NB4 (cell line): ENCODE results near the gene RNF112.

Experiments used
- POLR2A ChIP-seq: IDR thresholded peaks from 2 replicates; pipeline ENCODE4 v1.6.1; 2011; ENCODE audit warnings: mild to moderate bottlenecking; ENCODE audit not compliant: insufficient read length; ENCODE audit errors: extremely low read depth
- TF ChIP-seq, protein P1 (sequence below): IDR thresholded peaks from one replicate; pipeline ENCODE4 v1.5.1; 2012; ENCODE audit warnings: low read depth, low read length

DNA sequence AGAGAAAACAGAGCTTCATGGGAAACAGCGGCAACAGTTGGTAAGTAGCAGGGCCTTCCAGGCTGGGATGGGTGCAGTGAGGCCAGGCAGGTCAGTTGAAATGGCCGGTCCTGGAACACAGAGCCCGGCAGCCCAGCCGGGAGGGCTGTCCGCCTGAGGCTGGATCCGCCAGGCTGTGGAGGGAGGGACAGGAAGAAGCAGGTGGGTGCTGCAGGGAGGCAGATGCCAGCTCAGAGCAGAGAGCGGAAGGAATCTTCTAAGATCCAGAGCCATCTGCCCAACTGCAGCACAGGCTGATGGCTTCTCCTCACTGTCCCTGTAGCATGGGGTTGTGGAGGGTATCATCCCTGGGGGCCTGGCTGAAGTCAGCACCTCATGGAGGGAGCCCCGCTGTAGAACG is 599 bp downstream of the RNF112 start:
- TF ChIP-seq, protein P1, sequence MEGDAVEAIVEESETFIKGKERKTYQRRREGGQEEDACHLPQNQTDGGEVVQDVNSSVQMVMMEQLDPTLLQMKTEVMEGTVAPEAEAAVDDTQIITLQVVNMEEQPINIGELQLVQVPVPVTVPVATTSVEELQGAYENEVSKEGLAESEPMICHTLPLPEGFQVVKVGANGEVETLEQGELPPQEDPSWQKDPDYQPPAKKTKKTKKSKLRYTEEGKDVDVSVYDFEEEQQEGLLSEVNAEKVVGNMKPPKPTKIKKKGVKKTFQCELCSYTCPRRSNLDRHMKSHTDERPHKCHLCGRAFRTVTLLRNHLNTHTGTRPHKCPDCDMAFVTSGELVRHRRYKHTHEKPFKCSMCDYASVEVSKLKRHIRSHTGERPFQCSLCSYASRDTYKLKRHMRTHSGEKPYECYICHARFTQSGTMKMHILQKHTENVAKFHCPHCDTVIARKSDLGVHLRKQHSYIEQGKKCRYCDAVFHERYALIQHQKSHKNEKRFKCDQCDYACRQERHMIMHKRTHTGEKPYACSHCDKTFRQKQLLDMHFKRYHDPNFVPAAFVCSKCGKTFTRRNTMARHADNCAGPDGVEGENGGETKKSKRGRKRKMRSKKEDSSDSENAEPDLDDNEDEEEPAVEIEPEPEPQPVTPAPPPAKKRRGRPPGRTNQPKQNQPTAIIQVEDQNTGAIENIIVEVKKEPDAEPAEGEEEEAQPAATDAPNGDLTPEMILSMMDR = no peak
- TF ChIP-seq POLR2A = no peak
